Hematopoietic multipotent progenitor cell (in vitro differentiated cells): ENCODE data around the gene VPS13D. TPM values are rescaled to one million over a fixed set of nuclear protein-coding genes. Genes with fewer than 3 reads are reported as not detected.

Experiments
- DNase-seq, 3 donors: peaks; one replicate each; pipeline ENCODE4 v3.0.0-alpha.2; 2011 to 2015; ENCODE audit warnings: low read depth in 2 of 3, low spot score in 2 of 3
- total RNA-seq: library from RNA; depleted of rRNA; stranded (reverse); fragments of >200 nt; gene quantifications from one replicate; pipeline ENCODE4 v1.2.3, GENCODE V29; 2012

Gene VPS13D
- total RNA-seq, 1 donor, result 22.4 TPM

GRCh38 chr1:12480041-12480440, 250.2 kb downstream of the VPS13D start:
- no peak for DNase-seq

- DNase-seq, result peak in 2 of 3 donors; percentile 41 to 53
Measured at GRCh38 chr1:12480748-12481362, 251.0 kb downstream of the VPS13D start.

GRCh38 chr1:12481928-12482327, 252.1 kb downstream of the VPS13D start:
- DNase-seq, result no peak

GRCh38 chr1:12482988-12483387, 253.2 kb downstream of the VPS13D start:
- DNase-seq, result no peak

GRCh38 chr1:12485231-12486058, 255.6 kb downstream of the VPS13D start:
- DNase-seq, result no peak

- DNase-seq, result no peak
Measured at GRCh38 chr1:12486059-12486341, 256.2 kb downstream of the VPS13D start.

GRCh38 chr1:12486401-12487005, 256.7 kb downstream of the VPS13D start:
- DNase-seq, result no peak

GRCh38 chr1:12487520-12487919, 257.7 kb downstream of the VPS13D start:
- no peak for DNase-seq

GRCh38 chr1:12488666-12489354, 259.0 kb downstream of the VPS13D start:
- DNase-seq, result no peak

GRCh38 chr1:12490532-12491142, 260.8 kb downstream of the VPS13D start:
- no peak for DNase-seq

- no peak for DNase-seq
Measured at GRCh38 chr1:12491656-12492055, 261.8 kb downstream of the VPS13D start.

- DNase-seq, result no peak
Measured at GRCh38 chr1:12495725-12496124, 265.9 kb downstream of the VPS13D start.

- DNase-seq, result peak in 1 of 3 donors; percentile 37
Measured at GRCh38 chr1:12496154-12496961, 266.5 kb downstream of the VPS13D start.

- no peak for DNase-seq
Measured at GRCh38 chr1:12499539-12500240, 269.9 kb downstream of the VPS13D start.

GRCh38 chr1:12501661-12502060, 271.8 kb downstream of the VPS13D start:
- DNase-seq, result no peak

- no peak for DNase-seq
Measured at GRCh38 chr1:12502336-12503109, 272.7 kb downstream of the VPS13D start.

- DNase-seq, result no peak
Measured at GRCh38 chr1:12503709-12504108, 273.9 kb downstream of the VPS13D start.

- no peak for DNase-seq
Measured at GRCh38 chr1:12504601-12505000, 274.8 kb downstream of the VPS13D start.

GRCh38 chr1:12505231-12505630, 275.4 kb downstream of the VPS13D start:
- no peak for DNase-seq
